Stimulated activated CD8-positive, alpha-beta memory T cell treated with anti-CD3 and anti-CD28 coated beads, Interleukin-15, amount 100 ng/mL, for 48 hours (primary cell): Measurements from ENCODE around the gene CFAP99.
A peak's percentile ranks its signal among the peaks of the same experiment; 100 is the strongest.
"Not testable (repeated sequence)": the region's sequence is repeated elsewhere in the genome, so short reads cannot be mapped to it uniquely, and the experiment has no call there.

Source experiments
- DNase-seq, 2 donors: peaks; one replicate each; pipeline ENCODE4 v3.0.0-alpha.2; 2020; ENCODE audit warnings: low read depth in 2 of 2

The CFAP99 gene

DNA sequence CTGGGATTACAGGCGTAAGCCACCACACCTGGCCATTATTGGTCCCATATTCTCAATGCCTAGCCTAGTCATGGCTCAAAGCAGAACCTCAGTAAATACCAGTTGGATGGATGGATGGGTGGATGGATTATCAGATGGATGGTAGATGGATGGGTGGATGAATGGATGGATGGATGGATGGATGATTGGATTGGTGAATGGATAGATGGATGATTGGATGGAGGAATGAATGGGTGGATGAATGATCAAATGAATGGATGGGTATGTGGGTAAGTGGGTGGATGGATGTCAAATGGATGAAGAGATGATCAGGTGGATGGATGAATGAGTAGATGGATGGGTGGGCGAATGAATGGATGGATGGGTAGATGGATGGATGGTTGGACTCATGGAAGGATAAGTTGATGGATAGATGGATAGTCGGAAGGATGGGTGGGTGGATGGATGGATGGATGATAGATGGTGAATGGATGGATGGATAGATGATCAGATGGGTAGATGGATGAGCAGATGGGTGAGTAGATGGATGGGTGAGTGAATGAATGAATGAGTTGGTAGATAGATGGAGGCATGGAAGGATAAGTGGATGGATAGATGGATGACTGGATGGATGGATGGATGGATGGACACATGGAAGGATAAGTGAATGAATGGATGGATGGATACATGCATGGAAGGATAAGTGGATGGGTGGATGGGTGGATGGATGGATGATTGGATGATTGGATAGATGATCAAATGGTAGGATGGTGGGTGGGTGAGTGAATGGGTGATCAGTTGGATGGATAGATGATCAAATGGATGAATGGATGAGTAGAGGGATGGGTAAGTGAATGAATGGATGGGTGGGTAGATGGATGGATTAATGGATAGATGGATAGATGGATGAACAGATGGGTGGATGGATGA is 28.2 kb downstream of the CFAP99 start:
- DNase-seq = no peak

DNA sequence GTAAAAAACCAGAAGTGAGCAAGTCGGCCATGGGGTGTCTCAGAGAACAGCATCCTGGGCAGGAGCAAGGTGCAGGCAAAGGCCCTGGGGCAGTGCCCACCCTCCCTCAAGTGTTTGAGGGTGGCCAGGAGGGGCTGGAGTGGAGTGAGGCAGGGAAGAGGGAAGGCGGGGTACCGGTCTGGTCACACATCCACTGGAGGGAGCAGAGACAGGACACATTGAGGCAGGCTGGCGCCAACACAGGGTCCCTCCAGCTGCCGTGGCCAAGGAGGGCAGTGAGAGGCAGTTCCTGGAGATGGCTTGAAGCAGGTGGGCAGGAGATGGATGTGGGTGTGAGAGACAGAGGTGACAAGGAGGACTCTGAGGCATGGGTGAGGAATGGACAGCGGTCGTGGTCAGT is 29.8 kb downstream of the CFAP99 start:
- no peak for DNase-seq

DNA sequence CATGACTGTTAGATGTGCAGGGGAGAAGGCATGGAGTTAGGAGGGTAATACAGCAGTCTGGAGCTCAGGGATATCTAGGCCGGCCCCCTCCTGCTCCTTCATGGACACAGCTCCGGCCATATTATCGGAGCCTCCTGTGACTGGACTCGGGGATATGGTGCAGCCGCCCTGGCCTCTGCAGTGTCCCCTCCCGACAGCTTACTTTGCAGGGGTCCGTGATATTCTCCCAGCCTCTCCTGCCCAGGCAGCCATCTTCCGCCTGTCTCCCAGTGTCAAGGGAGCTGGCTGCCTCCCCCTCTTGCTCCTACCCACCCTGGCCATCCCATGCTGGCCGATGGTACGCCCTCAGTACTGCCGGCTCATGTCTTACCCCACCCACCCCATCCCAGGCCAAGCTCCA is 30.3 kb downstream of the CFAP99 start:
- DNase-seq = no peak

DNA sequence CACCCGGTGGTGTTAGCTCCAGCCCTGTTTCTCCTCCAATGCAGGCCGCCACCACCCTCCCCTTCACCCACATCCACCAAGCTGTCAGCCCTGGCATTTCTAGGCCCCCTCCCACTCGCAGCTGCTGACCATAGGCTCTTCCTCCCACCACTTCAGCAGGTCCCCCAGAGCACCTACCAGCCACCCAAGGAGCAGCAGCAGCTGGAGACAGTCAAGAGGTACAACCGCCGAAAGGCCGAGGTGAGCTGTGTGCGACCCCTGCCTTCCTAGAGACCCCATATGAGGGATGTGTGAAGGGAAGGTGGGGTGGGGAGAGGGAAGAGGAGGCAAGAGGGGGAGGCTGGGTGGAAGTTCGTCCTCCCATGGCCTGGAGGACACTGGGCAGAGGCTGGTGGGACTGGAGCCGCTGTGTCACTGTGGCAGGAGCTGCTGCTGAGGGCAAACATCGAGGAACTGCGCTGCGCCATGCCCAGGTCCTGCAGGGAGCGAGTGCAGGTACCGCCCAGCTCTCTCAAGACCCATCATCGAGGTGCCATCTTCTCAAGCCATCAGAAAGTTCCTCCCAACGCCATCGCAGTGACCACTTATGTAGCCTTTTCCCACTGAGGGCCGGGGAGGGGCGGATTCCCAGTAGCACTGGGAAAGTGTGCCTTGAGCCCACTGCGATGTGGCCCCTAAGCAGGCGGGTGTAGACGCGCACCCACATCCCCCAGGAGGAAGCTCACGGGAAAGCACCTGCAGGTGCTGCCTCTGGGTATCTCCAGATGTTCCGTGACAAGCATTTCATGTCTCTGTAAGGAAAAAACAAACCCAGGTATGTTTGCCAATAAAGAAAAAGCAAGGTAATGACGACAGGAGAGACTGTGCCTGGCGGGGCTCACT is 31.0 kb downstream of the CFAP99 start:
- no peak for DNase-seq

DNA sequence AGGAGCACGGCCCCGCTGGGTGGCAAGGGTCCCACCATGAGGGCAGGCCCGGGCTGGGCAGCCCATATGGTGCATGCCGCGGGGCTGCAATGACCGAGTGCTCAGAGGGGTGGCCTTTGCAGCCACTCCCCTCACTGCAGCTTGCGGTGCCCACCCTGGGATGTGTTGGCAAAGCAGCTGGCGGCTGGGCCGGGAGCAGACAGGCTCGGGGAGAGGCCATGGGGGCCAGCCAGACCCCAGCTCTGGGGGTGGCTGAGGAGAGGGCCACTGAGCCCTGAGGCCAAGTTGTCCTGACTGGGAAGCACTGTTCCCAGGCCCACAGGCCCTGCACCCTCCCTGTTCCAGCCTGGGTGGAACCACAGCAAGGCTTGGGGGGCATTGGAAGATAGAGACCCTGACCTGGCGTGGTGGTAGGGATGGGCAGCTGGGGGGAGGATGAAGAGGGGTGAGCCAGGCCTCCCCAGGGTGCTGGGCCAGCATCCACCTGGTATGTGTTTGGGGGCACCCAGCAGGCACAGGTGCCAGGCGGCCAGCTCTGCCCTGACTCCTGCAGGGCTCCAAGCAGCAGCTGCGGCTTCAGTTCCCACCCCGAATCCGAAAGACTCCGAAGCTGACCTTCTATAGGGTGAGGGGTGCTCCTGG is 31.8 kb downstream of the CFAP99 start:
- no peak for DNase-seq

DNA sequence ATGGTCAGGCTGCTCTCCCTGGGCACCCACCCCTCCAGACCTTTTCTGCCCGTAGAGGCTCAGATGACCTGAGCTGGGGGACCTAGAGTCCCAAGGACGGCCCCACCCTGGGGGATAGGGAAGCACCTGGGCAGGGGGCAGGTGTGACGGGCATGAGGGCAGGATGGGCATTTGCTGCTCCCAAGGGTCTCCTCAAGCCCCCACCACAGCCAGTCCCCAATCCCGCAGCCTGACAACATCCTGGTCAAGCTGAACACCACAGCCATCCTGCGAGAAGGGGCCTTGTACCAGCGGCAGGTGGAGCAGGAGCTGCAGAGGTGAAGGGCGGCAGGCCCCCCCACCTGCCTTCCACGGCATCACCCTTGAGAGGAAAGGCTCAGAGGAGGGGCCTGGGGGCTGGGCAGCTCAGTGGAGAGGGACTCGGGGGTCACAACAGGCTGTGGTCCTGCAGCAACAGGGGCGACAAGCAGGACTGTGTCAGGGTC is 32.3 kb downstream of the CFAP99 start:
- DNase-seq = no peak

DNA sequence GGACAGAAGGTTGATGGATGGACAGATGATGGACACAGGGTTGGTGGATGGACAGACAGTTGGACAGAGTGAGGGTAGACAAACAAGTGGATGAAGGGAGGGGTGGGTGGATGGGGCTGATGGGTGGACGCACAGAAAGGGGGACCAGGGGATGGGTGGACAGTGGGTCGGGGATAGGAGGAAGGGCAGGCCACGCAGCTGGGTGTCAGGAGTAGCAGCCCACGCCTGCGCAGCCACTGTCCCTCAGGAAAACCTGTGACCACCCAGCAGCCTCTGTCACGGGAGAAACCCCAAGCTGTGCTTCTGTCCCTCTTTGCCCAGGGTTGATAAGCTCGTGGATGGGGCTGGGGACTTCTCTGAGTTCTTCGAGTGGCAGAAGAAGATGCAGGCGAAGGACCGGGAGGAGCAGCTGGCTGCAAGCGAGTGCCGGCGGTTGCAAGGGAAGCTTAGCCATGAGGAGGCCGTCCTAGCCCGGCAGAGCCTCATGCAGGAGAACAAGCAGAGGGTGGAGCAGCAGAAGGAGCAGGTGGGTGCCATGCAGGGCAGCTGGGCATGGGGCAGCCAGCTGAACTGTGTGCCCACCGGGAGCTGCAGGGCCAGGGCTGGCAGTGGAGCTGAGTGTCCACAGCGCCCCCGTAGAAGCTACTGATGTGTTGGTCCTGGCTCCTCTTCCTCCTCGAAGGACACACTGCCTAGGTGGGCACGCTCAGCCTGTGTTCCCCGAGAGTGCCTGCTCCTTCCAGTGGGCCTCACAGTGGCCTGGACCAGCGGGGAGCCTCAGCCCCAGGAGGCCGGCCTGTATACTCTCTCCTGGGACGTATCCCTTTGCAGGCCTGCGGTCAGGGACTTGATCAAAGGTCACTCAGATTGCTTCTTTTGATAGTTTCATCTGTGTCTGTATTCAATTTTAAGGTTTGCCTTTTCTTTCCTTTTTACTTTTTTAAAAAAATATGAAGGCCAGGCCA is 33.3 kb downstream of the CFAP99 start:
- no peak for DNase-seq

DNA sequence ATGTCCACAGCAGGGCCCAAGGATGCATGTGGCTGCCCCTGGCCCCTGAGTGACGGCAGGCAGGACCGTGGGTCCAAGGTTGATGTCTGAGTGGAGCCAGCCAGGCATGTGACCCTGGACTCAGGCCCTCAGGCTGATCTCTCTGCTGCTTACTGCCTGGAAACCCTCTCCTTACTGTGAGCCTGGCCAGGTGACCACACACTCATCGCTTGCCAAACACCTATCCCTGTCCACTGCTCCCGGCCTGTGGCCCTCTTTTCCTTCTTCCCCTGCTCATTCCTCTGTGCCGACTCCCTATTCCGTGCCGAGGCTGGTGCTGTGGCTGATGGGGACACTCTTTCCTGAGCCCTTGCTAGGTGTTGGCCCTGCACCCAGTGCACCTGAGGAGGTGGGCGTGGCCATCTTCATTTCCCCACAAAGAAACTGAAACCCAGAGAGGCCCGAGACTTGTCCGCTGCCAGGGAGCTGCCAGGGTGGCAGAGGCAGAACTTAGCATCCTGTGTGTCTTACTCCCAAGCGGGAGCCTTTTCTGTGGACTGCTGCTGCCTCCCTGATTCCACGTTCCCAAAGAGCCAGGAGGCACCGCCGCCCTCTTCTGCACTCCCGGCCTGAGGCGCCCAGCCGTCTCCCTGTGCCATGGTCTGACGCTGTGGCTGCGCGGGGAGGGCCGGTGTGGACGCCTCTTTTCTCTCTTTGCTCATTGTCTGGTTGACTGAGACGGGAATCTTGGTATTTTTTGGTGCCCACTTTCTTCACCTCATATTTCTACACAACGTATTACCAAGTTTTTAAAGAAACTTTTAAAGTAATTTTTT is 38.9 kb downstream of the CFAP99 start:
- DNase-seq = no peak

DNA sequence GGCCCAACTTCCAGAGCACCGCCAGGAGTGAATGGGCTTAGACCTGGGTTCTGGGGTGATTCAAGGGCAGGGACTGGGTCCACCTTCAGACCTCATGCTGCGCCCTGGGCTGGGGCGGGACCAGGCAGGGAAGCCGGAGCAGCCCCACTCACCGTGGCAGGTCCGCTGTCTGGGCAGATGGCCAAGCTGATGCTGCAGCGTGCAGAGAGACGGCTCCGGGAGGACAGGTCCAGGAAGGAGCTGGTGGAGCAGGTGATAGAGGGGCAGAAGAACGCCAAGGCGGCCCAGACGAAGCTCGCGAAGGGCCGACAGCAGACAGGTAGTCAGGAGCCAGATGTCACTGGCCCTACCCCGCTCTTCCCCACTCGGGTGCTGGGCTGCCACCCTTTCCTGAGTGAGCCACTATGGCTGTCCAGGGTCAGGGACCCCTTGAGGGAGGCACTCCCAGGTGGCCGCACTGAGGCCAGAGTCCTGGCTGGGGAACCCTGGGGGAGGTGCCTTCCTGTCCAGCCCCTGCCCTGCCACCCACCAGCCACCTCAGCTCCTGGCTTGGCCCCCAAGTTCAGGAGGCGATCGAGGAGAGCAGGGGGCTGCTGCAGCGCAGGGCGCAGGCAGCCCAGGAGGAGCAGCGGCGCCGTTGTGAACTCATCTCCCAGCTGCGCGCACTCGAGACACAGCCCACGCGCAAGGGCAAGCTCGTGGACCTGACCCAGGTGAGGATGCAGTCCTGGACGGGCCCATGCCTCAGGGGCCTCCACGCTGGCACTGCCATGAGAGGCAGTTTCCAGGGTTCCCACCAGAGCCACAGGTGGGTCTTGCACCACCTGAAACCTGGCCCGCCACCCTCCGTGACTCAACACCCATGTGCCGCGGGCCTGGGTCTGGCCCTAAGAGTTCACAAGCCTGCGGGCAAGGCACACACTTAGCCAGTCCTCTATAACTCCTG is 40.1 kb downstream of the CFAP99 start:
- no peak for DNase-seq

DNA sequence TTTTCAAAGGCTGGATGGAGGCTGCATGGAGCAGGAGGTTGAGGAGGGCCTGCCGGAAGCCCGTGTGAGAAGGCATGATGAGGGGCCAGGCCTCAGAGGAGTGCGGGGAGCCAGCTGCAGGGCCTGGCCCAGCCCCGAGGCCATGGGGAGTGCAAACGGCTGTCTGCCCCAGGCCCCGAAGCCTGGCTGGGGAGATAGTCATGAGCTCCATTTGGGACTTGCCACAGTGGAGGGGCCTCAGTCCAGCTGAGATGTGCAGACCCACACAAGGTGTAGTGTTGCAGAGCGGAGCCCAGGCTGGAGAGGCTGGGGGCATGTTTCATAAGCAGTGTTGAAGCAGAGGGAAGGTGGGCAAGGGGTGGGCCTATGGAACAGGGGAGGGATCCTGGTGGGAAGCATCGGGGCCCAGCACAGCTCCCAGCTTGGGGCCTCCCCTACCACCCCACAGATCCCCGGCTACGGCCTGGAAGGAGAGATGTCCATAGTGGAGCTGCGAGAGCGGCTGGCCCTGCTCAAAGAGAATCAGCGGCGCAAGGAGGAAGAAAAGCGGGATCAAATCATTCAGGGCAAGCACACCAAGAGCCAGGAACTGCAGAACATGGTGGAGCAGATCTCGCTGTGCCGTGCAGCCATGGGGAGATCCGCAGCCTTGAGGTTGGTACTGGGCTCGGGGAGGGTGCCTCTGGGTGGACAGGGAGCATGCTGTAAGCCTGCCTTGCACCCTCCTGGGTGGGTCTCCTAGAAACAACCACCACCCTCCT is 41.0 kb downstream of the CFAP99 start:
- no peak for DNase-seq

DNA sequence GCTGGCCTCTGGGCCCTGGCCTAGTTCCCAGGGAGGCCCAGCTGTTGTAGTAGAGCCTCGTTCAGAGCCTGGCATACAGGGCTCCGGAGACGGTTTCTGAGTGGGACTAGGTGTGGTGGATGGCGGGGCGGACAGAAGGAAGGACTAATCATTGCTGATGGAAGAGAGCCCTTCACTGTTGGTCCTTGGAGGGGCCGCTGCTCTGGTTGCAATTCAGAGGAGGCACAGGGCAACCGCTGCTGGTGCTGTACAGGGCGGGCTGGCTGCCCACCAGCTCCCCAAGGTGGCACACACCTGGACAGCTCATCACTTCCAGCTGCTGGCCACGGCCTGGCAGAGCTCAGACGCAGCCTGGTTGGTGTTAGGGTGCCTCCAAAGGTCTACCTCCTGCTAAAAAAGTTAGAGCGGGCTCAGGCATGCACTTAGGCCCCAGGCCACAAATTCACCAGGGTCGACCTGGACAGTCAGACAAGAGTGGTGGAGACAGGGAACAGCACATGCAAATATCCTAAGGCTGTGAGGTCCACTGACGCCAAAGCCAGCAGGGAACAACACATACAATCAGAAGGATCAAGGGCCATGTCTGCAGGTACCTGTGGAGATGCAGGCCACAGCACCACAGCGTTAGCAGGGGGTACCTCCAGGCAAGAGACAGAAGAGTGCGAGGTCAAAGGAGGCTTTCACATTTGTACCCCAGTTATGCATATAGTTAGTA is 42.6 kb downstream of the CFAP99 start:
- DNase-seq = no peak

DNA sequence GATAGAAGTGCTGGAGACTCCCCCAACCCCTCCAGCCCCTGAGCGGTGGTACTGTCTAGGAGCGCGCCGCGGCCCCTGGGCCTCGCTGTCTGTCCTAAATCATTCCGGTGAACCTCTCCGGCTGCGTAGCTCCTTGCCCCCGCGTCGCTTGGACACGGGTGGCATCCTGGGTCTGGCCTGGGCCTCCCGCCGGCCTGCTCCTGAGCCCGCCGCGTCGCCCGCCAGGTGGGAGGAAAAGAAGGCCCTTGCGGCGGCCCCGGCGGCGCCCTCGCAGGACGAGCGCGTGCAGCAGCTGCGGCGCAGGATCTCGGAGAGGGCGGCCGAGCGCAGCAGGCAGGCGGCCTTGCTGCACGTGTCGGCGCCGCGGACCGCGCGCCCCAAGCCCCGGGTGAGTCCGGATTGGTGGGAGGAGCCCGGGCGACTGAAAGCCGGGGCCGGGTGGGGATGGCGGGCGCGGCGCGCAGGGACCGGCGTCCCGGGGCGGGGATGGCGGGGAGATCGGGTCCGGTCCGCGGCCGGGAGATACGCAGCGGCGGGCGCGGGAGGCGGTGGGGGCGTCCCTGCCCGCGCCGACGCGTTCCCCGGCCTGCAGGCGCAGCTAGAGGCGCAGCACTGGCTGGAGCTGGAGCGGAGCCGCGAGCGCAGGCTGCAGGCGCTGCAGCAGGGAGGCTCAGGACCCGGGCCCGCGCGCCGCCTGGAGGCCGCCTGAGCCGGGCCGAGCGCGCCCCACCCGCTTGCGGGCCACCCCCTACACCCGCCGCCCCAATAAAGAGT is 43.6 kb downstream of the CFAP99 start:
- peak; percentile 44 to 51 for DNase-seq

DNA sequence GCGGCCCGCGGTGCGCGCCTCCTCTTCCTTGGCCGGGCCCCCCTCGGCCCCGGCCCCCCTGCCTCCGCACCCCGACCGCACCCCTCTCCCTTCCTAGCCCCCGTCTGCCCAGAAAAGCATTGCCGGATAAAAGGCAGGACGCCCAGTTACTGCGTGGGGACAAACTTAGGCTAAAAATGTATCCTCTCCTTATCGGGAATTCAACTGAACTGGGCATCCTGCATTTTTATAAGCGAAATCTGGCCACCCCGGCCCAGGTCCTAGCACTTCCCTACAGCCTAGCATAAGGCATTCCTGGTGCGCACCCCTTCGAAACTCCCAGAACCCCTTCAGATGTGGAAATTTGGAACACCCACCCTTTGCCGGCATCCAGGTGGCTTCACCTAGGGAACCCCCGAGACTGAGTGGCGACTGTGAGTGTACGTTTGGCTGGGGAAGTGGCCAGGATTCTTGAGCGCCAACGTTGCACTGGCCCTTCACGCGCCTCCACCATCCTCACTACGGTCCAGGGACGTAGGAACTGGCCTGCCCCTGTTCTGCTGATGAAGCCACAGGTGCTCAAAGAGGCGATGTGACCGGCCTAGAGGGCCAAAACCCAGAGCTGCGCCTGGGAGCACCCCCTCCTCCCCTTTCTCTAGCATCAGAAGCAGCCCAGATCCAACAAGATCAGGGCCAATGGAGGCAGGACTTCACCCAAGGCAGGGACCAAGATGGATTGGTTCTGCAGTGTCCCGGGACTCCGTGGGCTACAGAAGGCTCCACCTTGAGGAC is 44.4 kb downstream of the CFAP99 start:
- no peak for DNase-seq

DNA sequence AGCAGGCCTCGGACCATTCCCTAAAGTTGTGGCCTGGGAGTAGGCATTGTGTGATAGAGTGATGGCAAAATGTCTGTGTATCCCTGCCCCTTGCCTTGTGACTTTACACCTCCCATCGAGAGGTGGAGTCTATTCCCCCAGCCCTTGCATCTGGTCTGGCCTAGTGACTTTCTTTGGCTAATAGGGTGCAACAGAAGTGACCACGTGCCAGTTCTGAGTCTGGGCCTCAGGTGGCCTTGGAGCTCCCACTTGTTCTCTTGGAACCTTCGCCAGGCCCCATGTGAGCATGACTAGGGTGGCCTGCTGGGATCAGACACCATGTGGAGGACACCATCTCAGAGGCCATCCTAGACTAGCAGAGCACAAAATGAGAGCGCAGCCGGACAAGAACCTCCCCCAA is 46.3 kb downstream of the CFAP99 start:
- no peak for DNase-seq

DNA sequence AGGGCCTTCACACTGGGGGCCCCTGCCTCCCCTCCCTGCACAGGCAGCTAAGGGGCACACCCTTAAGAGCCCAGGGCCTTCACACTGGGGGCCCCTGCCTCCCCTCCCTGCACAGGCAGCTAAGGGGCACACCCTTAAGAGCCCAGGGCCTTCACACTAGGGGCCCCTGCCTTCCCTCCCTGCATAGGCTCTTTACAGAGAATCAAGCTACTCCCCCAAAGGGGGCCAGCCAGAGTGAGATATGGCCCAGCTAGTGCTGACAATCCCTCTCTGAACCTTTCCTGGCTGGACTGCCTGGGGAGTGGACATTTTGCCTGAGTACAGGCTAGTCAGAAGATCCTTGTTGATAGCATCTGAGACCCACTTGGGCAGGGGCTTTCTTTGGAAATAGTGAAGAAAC is 46.8 kb downstream of the CFAP99 start:
- not testable (repeated sequence) for DNase-seq
